Fibroblast of villous mesenchyme (primary cell): Measurements from ENCODE around the gene CGN. TPM values are rescaled to one million over a fixed set of nuclear protein-coding genes. Genes with fewer than 3 reads are reported as not detected.
"Not testable (repeated sequence)": the region's sequence is repeated elsewhere in the genome, so short reads cannot be mapped to it uniquely, and the experiment has no call there.

Source experiments
- DNase-seq: peaks from one replicate; pipeline ENCODE4 v3.0.0-alpha.2; 2010; ENCODE audit warnings: low read depth
- H3K4me3 ChIP-seq: 2 replicates; pipeline ENCODE4 v1.5.1; 2011; ENCODE audit warnings: low read depth, mild to moderate bottlenecking, low read length
- CTCF ChIP-seq: IDR thresholded peaks from 2 replicates; pipeline ENCODE4 v1.5.1; 2012; ENCODE audit warnings: low read depth, mild to moderate bottlenecking, low read length; ENCODE audit not compliant: insufficient read depth
- total RNA-seq: library from RNA; depleted of rRNA; stranded (reverse); fragments of >200 nt; gene quantifications from 2 replicates; pipeline ENCODE4 v1.2.3, GENCODE V29; 2012

The CGN gene
- total RNA-seq, 1 donor: not detected

DNA sequence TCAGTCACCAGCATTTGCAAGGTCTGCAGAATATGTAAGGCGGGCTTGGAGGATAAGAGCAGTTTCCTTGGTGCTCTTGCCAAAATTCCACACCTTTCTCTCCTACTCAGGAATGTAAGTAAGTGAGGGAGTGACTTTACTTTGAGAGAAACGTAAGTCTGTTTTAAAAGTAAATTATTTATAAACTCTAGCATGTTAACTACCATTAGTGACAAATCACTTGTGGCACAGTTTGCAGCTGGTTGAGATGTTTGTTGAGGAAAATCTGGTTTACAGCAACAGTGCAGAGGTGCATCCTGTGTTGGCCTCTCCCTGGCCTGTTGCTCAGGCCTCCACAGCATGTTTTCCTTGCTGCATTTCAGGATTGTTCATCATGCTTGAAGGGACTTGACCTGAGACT is 8.5 kb downstream of the CGN start:
- peak; percentile 18 for DNase-seq
- TF ChIP-seq CTCF: no peak
- no peak overlapping the region for H3K4me3 ChIP-seq

GRCh38 chr1:151520359-151520758 is 9.2 kb downstream of the CGN start:
- TF ChIP-seq CTCF: peak; percentile 32
- no peak for DNase-seq
- H3K4me3 ChIP-seq: no peak overlapping the region

DNA sequence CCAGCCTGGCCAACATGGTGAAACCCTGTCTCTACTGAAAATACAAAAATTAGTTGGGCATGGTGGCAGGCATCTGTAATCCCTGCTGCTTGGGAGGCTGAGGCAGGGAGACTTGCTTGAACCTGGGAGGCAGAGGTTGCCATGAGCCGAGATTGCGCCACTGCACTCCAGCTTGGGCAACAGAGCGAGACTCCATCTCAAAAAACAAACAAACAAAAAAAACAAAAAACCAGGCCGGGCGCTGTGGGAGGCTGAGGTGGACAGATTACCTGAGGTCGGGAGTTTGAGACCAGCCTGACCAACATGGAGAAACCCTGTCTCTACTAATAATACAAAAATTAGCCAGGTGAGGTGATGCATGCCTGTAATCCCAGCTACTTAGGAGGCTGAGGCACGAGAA is 11.2 kb downstream of the CGN start:
- DNase-seq, H3K4me3 ChIP-seq: not testable (repeated sequence)

GRCh38 chr1:151523326-151523725 is 12.1 kb downstream of the CGN start:
- no peak for TF ChIP-seq CTCF
- H3K4me3 ChIP-seq: no peak overlapping the region
- no peak for DNase-seq

GRCh38 chr1:151524736-151525135 is 13.5 kb downstream of the CGN start:
- DNase-seq: no peak
- no peak overlapping the region for H3K4me3 ChIP-seq
- no peak for TF ChIP-seq CTCF

- no peak for TF ChIP-seq CTCF
- DNase-seq: no peak
- no peak overlapping the region for H3K4me3 ChIP-seq
These were observed 15.7 kb downstream of the CGN start for GRCh38 chr1:151526735-151527525.

DNA sequence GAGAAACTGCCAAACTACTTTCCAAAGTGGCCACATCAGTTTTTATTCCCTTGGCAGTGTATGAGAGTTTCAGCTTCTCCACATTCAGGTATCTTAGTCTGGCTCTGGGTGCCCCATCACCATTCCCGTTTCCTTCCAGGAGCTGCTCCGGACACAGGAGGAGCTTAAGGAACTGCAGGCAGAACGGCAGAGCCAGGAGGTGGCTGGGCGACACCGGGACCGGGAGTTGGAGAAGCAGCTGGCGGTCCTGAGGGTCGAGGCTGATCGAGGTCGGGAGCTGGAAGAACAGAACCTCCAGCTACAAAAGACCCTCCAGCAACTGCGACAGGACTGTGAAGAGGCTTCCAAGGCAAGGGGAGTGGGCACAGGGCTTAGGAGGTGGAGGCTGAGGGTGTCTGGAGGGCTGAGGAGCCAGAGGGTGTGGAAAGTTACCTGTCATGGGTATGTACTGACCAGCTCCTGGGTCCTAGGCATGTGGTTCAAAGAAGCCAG is 18.1 kb downstream of the CGN start:
- H3K4me3 ChIP-seq: no peak overlapping the region
- no peak for DNase-seq
- no peak for TF ChIP-seq CTCF
